HepG2 (cell line): ENCODE results near the gene ACTN1. TPM values are rescaled to one million over a fixed set of nuclear protein-coding genes. Genes with fewer than 3 reads are reported as not detected.

Experiments used
- ATAC-seq: fragments of 200-7000 bp; cut with Tn5 transposase; 3 replicates; pipeline ENCODE4 v1.9.1; 2020; ENCODE audit warnings: mild to moderate bottlenecking, moderate library complexity
- BruUV-seq: library from RNA; stranded (reverse); fragments of 400-500 nt; replicated peaks from 2 replicates; lab custom pipeline; 2021; lab: Mats Ljungman, UMichigan
- CTCF ChIA-PET: fragments of 300-600 bp; formaldehyde crosslinking; extraction: SDS; loops from one replicate; lab custom pipeline; 2021; ENCODE audit warnings: low total read pairs, inconsistent platforms, low intra/inter-chr PET ratio; lab: Yijun Ruan, JAX
- POLR2A ChIA-PET: fragments of 350-600 bp; sonication (Branson Sonifier 250); formaldehyde crosslinking; loops from one replicate; lab custom pipeline; 2020; ENCODE audit warnings: antibody characterized with exemption, inconsistent platforms; lab: Yijun Ruan, JAX
- DNase-seq: peaks from one replicate; pipeline ENCODE4 v3.0.0-alpha.2; 2015; ENCODE audit warnings: low spot score
- FAIRE-seq: peaks from 3 replicates; lab custom pipeline; 2011; peaks lifted over from hg19 to GRCh38; lab: Jason Lieb, UNC
- H2AFZ ChIP-seq: one replicate; pipeline ENCODE4 v1.6.1; 2011; ENCODE audit warnings: low read length, inconsistent platforms
- H3K27ac ChIP-seq: fragments of 300-600 bp; 3 replicates; pipeline ENCODE4 v1.8.0; 2011; ENCODE audit warnings: mixed run types, mild to moderate bottlenecking, mixed read lengths, low read length, inconsistent platforms; ENCODE audit not compliant: insufficient read depth; ENCODE audit errors: extremely low read length
- H3K27me3 ChIP-seq, 2 experiments: fragments of 200-600 bp in 1 of 2; 2 replicates in 1 of 2; 3 replicates in 1 of 2; pipeline versions ENCODE4 v1.6.0 to v1.8.0; 2011; ENCODE audit warnings: low read length in 2 of 2, mild to moderate bottlenecking in 2 of 2, moderate library complexity in 2 of 2, inconsistent platforms in 1 of 2; ENCODE audit not compliant: insufficient read depth in 2 of 2, control insufficient read depth in 1 of 2
- H3K36me3 ChIP-seq, 2 experiments: fragments of 200-600 bp in 1 of 2; replicated peaks in 1 of 2; 2 replicates in 1 of 2; 3 replicates in 1 of 2; pipeline versions ENCODE4 v1.5.1 to v1.8.0; 2011; ENCODE audit warnings: low read length in 2 of 2, inconsistent platforms in 1 of 2; ENCODE audit not compliant: insufficient read depth in 2 of 2, control insufficient read depth in 1 of 2
- H3K4me1 ChIP-seq: 2 replicates; pipeline ENCODE4 v1.5.1; 2012; ENCODE audit warnings: low read length, inconsistent platforms; ENCODE audit not compliant: insufficient read depth
- H3K4me2 ChIP-seq: 2 replicates; pipeline ENCODE4 v1.6.0; 2011; ENCODE audit warnings: low read depth, low read length, inconsistent platforms
- H3K4me3 ChIP-seq, 3 experiments: fragments of 200-600 bp in 1 of 3; sonication (generic), shearing (Covaris generic) in 1 of 3; replicated peaks in 1 of 3; 2 replicates each; pipeline ENCODE4 v1.5.1; 2011 to 2016; ENCODE audit warnings: low read length in 3 of 3, inconsistent platforms in 2 of 3, low read depth in 2 of 3, mild to moderate bottlenecking in 2 of 3, control low read depth in 1 of 3, mixed read lengths in 1 of 3; ENCODE audit not compliant: insufficient read depth in 1 of 3
- H3K79me2 ChIP-seq: one replicate; pipeline ENCODE4 v1.6.1; 2011; ENCODE audit warnings: low read length, inconsistent platforms; ENCODE audit not compliant: insufficient read depth
- H3K9ac ChIP-seq: 2 replicates; pipeline ENCODE4 v1.6.0; 2011; ENCODE audit warnings: mild to moderate bottlenecking, low read depth, low read length, inconsistent platforms; ENCODE audit not compliant: insufficient read depth
- H3K9me3 ChIP-seq: 2 replicates; pipeline ENCODE4 v1.5.1; 2012; ENCODE audit warnings: mild to moderate bottlenecking, low read length
- H4K20me1 ChIP-seq: 2 replicates; pipeline ENCODE4 v1.6.0; 2011; ENCODE audit warnings: inconsistent platforms, mild to moderate bottlenecking, low read length, moderate library complexity; ENCODE audit not compliant: insufficient read depth
- BRD4 ChIP-seq: sonication (generic); formaldehyde crosslinking; IDR thresholded peaks from 2 replicates; pipeline ENCODE4 v1.4.0; 2020; ENCODE audit warnings: missing genetic modification reagents
- CREM ChIP-seq, 2 experiments: sonication (generic) in 1 of 2; formaldehyde crosslinking in 1 of 2; IDR thresholded peaks; 2 replicates each; pipeline versions ENCODE4 v1.4.0 to v1.6.1; 2016 to 2020; ENCODE audit warnings: antibody characterized with exemption in 1 of 2, mild to moderate bottlenecking in 1 of 2, missing genetic modification reagents in 1 of 2
- DR1 ChIP-seq: sonication (generic); formaldehyde crosslinking; IDR thresholded peaks from 2 replicates; pipeline ENCODE4 v1.8.0; 2021; ENCODE audit warnings: mild to moderate bottlenecking, missing genetic modification reagents, inconsistent platforms
- NCOA2 ChIP-seq: sonication (generic); formaldehyde crosslinking; IDR thresholded peaks from 2 replicates; pipeline ENCODE4 v1.8.0; 2022; ENCODE audit warnings: inconsistent platforms
- PHF8 ChIP-seq: sonication (generic); formaldehyde crosslinking; IDR thresholded peaks from 2 replicates; pipeline ENCODE4 v1.5.0; 2020; ENCODE audit warnings: missing genetic modification reagents
- ZNF616 ChIP-seq: sonication (generic); formaldehyde crosslinking; IDR thresholded peaks from 2 replicates; pipeline ENCODE4 v1.5.0; 2020; ENCODE audit warnings: low read depth, mild to moderate bottlenecking, missing genetic modification reagents
- ZNF660 ChIP-seq: sonication (generic); formaldehyde crosslinking; IDR thresholded peaks from 2 replicates; pipeline ENCODE4 v1.5.1; 2020; ENCODE audit warnings: mild to moderate bottlenecking, low read depth, missing genetic modification reagents, borderline replicate concordance
- ZNF83 ChIP-seq: sonication (generic); formaldehyde crosslinking; IDR thresholded peaks from 2 replicates; pipeline ENCODE4 v1.4.0; 2020; ENCODE audit warnings: missing genetic modification reagents, mild to moderate bottlenecking, borderline replicate concordance
- ZSCAN25 ChIP-seq: sonication (generic); formaldehyde crosslinking; IDR thresholded peaks from 2 replicates; pipeline ENCODE4 v1.8.0; 2022; ENCODE audit warnings: mild to moderate bottlenecking, missing genetic modification reagents
- WGBS: methylation state at CpG from one replicate; pipeline ENCODE4 v1.1.6; 2017; ENCODE audit warnings: low lambda C conversion rate; 5-methylcytosine and 5-hydroxymethylcytosine counted together
- in situ Hi-C: cut with HindIII; loops from 2 replicates; pipeline ENCODE4 v1.10.0; 2017; ENCODE audit warnings: low pct_unique_long_range_greater_than_20kb; ENCODE audit not compliant: extremely low pct_ligation_motif_present
- intact Hi-C: fragments of 100-400 bp; cut with micrococcal nuclease; formaldehyde crosslinking; loops from one replicate; pipeline ENCODE4 v1.10.0; 2022; ENCODE audit not compliant: unreplicated experiment
- polyA plus RNA-seq, 8 experiments: library from polyadenylated mRNA; depleted of rRNA in 3 of 8; stranded (reverse) in 7 of 8; unstranded in 1 of 8; fragments of >200 nt; fragmentation: Illumina TruSeq in 4 of 8; extraction: Trizol in 4 of 8; gene quantifications; 2 replicates each; pipeline versions ENCODE4 v1.2.1 to v1.2.3, GENCODE V29; 2011 to 2016; ENCODE audit warnings: low read depth in 4 of 8, missing spikeins in 1 of 8, mixed read lengths in 1 of 8; ENCODE audit not compliant: insufficient read depth in 1 of 8
- total RNA-seq, 5 experiments: library from RNA; depleted of rRNA; stranded (reverse); fragments of >200 nt; fragmentation: Illumina TruSeq; extraction: Trizol; gene quantifications; 2 replicates each; pipeline ENCODE4 v1.2.3, GENCODE V29; 2016; ENCODE audit warnings: low read depth in 1 of 5
- TF ChIP-seq, protein P1 (sequence below): sonication (generic); formaldehyde crosslinking; IDR thresholded peaks from 2 replicates; pipeline ENCODE4 v1.5.1; 2020; ENCODE audit warnings: missing genetic modification reagents, mild to moderate bottlenecking, borderline replicate concordance

Gene ACTN1
- total and polyA plus RNA-seq, 2 of the 13 experiments (the other 11 are each of a cell fraction or from before 2014, with no cell fraction given) = 58.6 to 162 TPM

DNA sequence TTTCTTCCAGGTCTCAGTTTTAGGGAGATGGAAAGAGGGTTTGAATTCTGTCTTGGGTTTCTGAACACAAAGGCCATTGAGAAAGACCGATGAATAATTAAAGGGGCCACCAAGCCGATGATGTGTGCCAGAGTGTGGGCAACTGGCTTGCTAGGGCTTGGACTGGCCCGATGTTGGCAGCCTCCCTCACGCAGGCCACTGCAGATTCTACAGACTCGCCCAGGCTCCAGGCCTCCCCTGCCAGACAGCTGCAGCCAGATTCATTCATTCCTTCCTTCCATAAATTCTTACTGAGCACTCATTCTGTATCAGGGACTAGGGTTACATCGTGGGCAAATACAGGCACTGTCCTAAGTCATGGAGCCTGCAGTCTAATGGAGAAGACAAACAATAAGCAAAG lies 34.9 kb downstream of the ACTN1 start:
- peaks cover 47% of the 10 kb centered on the region for H4K20me1 ChIP-seq
- H3K27ac ChIP-seq = no peak overlapping the region
- CTCF ChIA-PET = no interaction called here
- H3K4me2 ChIP-seq = no peak overlapping the region
- H3K9me3 ChIP-seq = no peaks in the 10 kb centered on the region
- no peak for FAIRE-seq
- TF ChIP-seq CREM (IDR thresholded peaks at IDR 0.05) (no peak), CREM (CRISPR knock-in tag; IDR thresholded peaks at IDR 0.05) (no peak), PHF8 (CRISPR knock-in tag) (no peak), ZNF83 (CRISPR knock-in tag) (no peak), ZNF660 (CRISPR knock-in tag) (no peak), ZSCAN25 (CRISPR knock-in tag) (no peak), DR1 (CRISPR knock-in tag) (no peak), BRD4 (CRISPR knock-in tag) (no peak), NCOA2 (CRISPR knock-in tag) (no peak), ZNF616 (CRISPR knock-in tag) (no peak)
- TF ChIP-seq, protein P1, sequence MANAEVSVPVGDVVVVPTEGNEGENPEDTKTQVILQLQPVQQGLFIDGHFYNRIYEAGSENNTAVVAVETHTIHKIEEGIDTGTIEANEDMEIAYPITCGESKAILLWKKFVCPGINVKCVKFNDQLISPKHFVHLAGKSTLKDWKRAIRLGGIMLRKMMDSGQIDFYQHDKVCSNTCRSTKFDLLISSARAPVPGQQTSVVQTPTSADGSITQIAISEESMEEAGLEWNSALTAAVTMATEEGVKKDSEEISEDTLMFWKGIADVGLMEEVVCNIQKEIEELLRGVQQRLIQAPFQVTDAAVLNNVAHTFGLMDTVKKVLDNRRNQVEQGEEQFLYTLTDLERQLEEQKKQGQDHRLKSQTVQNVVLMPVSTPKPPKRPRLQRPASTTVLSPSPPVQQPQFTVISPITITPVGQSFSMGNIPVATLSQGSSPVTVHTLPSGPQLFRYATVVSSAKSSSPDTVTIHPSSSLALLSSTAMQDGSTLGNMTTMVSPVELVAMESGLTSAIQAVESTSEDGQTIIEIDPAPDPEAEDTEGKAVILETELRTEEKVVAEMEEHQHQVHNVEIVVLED (CRISPR knock-in tag) = no peak
- TF ChIP-seq, all 625 proteins: peak for 0
- Histone ChIP-seq H2AFZ (no peak overlapping the region), H3K4me1 (peaks cover 97% of the 10 kb centered on the region), H3K79me2 (peaks cover 94% of the 10 kb centered on the region), H3K9ac (no peak overlapping the region), H3K27me3 (no peaks in the 10 kb centered on the region), H3K4me3 (no peak overlapping the region), H3K36me3 (peaks cover 12 to 21% of the 10 kb centered on the region in 2 experiments; a peak in 4 of 5 replicates)
- no TSS peak for BruUV-seq
- WGBS = 98% methylated on average over 6 of the region's 6 CpGs
- no peak for DNase-seq
- ATAC-seq = no peak
- POLR2A ChIA-PET = interaction anchor here (1.0 kb wide), 1 partner anchor 36 kb away, joined by 3 read pairs; no protein-coding TSS in a partner anchor
- in situ Hi-C loops = loop anchor here (5.0 kb wide), 1 partner anchor 33 kb away; the partner anchor contains the start of gene ACTN1
- intact Hi-C loops = no loop called here
